Nucleus accumbens (tissue), 56 donors: Measurements from ENCODE around the gene ATP9B.

Source experiments
- DNase-seq, 56 donors: peaks; one replicate each; lab custom pipeline; 2025; lab: John Stamatoyannopoulos, UW

ATP9B gene

DNA sequence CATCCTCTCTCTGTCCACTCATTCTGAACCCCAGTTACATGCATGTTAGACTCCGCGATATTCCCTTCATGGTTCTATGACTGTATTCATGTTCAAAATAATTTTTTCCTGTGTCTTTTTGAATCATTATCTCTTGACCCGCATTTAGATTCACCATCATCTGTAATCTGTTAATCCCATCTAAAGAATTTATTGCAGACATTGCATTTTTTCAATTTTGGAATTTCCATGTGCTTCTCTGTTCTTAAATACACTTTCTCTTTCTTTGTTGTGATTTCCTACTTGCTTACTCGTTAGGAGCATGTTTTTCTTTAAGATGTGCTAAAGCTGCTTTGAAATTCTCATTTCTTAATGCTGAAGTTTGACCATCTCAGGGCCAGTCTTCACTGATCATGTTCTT lies 122.2 kb downstream of the ATP9B start:
- no peak for DNase-seq

DNA sequence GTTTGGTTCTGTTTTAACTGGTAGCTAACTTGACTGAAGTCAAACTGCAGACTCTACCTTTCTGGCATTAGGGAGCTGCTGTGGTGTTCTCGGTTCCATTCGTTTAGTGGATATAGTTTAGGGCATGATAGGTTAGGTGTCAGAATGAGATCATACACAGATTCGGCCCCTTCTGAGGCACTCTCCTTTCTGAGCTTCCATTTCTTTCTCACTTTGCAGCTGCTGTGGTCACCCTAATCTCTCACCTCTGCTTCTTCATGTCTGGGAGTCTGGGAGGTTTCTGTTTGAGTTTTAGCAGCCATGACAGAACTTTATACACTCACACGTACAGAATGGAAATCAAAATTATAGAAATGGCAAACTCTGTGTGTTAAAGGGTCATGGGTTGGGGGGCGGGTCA lies 122.8 kb downstream of the ATP9B start:
- DNase-seq, result no peak

DNA sequence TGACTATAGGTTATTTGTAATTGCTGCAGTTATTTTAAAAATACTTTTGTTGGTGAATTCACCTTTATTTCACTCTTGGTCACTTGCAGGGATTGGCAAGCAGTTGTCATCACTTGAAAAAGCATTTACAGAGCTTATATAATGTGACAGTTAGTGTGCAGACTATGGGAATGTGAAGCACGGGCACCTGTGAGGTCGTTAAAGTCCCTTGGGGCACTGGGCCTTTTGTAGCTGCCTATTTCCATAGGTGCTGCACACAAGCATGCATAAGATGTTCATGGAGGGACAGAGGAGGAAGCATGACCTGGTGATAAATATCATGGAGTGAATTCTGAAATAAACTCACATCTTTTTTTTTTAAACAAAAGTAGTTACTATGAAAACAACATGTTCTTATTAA lies 124.6 kb downstream of the ATP9B start:
- DNase-seq, result no peak

DNA sequence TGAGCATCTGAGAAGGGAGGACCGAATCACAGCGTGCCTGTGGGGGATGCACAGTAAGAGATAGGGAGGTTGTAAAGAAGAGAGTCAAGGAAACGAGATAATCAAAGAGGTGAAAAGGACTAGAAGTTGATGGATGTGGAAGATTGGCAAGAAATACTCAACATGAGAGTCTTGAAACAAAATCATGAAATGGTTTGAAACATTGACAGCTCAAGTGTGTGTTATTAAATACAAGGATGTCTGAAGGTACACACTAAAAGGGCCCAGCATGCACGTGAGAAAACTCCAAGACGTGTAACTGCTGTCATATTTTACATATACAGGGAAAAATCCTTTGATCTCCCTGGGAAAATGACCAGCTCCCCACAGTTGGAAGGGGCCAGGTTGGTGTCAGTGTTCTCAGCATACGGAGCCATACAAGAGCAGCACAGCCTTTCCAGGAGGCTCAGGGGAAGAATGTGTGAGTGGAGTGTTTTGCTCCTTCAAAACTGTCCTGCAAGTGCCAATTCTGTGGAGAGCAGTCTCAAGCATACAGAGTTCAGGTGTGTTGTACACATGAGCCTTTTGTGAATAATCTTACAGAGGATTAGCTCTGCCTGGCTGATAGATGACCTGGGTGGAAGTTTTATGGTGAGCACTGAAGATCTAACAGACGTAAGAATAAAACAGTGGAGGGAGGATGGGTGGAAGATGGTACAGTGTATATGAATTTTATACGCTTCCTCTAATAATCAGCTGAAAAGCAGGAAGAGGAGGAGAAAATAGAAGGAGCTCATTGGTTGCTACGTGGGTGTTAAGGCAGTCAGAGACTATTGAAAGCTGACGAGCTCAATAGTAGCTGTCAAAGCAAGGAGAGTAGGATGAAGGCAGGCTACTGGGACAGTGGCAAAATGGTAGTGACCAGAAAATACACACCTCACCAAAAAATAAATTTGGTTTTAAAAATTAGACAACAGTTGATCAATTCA lies 126.8 kb downstream of the ATP9B start:
- no peak for DNase-seq

DNA sequence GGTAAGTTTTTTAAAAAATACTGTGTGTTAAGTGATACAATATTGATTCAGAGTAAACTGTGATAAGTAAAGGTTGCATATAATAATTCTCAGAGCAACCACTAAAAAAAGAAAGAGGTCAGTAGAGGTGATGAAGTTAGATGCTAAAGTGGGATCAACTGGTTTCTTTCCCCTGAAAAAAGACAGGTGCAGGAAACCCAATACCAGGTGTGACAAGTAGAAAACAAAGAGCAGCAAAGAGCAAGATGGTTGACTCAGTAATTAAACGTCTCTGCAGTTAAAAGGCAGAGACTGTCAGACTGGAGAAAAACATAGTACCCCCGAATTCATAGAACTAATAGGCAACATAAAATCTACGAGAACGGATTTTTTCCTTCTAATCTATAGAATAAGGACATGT lies 128.3 kb downstream of the ATP9B start:
- no peak for DNase-seq

DNA sequence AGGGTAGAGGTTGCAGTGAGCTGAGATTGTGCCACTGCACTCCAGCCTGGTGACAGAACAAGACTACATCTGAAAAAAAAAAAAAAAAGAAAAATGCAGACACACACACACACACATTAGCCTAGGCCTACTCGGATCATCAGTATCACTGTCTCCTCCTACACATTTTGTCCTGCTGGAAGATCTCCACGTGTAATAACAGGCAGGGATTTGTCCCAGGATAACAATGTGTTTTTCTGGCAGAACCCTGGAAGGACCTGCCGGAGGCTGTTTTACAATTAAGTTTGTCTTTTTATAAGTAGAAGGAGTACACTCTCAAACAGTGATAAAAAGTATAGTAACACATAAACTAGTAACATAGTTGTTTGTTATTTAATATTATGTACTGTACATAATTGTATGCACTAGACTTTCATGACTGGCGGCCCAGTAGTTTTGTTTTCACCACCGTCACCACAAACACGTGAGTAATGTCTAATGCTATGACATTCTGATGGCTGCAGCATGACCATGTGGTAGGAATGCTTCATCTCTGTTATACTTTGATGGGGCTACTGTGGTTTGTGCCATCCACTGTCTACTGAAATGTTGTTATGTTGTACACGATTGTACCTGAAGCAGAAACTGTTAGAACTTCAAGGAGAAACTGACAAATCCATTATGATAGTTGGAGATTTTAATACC lies 130.6 kb downstream of the ATP9B start:
- no peak for DNase-seq

DNA sequence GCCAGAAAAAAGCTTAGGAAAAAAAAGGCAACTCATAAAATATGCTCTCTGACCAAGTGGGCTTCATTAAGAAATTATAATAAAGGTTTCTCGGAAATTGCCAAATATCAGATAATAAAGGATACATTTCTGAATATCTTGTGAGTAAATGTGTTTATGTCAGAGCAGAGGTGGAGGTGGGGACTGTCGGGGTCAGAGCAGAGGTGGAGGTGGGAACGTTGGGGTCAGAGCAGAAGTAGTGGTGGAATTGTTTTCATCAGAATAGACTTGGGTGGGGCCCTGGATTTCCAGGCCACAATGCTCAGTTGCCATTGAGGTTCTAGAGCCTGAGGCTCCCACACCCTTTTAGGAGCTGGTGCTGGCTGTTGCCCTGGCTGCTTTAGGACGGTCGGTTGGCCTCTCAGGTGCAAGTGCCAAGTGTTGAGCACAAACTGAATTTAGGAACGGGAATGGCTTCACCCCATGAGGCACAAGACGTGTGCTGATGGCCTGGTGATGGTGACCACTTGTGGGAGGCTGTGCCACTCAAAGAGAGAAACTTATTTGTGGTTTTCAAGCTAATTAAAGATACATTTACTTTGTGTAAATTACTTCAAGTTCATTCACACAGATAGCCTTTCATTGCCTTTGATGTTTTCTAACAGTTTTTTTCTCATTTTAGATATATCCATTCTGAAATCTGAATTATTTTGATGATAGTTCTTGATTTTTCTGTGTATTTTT lies 131.5 kb downstream of the ATP9B start:
- peak in 47 of 56 donors; percentile 14 to 87 (median 49) for DNase-seq

DNA sequence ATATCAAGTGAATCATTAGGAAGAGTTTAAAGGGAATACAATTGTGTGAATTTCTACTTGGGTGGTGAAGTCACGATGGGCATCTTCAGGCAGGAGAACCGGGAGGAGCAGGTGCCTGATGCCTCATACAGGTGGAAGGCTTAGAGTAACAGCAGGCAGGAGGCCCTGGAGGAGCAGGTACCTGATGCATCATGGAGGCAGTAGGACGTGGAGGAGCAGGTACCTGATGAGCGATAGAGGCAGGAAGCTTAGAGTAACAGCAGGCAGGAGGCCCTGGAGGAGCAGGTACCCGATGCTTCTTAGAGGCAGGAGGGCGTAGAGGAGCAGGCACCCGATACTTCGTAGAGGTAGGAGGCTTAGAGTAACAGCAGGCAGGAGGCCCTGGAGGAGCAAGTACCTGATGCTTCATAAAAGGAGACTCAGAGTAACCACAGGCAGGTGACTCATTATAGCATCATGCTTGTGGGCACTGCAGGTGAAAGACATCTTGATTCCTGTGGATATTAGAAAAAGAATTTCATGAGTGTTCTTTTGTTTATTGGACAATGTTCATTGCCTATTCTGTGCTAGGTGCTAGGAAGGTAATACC lies 133.9 kb downstream of the ATP9B start:
- no peak for DNase-seq

DNA sequence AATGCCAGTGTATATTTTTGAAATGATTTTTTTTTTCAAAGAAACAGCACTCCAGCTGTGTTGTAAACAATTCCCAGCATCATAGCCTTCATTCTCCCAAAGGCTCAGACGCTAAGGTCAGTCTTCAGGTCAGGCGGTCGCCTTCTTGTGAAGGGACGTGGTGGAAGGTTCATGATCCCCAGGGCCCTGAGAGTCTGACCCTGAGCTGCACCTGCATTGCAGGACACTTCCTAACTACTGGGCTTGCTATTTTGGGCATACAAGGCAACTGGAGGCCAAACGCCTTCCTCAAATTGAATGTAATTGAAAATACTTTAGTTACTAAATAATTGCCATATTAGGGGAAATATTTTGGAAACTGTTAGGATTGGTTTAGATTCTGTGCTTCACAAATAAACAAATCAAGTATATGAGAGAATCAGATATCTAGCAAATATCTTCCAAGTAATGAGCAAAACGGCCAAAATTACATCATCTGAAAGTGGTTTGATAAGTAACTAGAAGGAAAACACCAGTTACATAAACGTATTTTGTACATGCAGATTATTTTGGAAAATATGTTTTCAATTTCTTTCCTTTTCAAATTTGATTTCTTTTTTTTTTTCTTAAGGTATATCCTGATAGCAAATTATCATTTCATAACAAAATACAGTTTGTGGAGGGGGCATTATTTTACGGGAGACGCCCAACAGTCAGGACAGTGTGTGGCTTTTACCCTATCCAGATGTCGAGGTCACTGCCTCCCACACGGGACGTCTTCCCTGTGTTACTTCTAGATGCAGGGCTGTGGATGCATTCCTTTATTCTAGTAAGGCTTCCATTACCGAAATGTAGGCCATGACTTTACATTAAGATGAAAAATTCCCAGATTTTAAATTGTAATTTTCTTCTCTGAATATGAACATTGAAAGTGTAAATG lies 136.0 kb downstream of the ATP9B start:
- no peak for DNase-seq

DNA sequence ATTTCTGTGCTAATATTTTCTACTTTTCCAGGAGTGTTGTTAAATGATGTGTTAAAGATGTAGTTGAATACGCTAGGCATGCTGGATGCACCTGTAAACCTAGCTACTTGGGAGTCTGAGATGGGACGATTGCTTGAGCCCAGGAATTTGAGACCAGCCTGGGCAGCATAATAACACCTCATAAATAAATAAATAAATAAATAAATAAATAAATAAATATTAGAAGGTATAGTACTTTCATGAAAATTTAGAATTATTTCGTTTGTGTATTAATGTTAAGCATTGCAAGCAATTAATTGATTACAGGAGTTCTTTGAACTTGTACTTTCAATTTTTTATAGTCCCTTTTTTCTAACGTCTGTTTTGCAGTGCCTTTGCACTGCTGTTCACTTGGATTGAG lies 137.2 kb downstream of the ATP9B start:
- no peak for DNase-seq

DNA sequence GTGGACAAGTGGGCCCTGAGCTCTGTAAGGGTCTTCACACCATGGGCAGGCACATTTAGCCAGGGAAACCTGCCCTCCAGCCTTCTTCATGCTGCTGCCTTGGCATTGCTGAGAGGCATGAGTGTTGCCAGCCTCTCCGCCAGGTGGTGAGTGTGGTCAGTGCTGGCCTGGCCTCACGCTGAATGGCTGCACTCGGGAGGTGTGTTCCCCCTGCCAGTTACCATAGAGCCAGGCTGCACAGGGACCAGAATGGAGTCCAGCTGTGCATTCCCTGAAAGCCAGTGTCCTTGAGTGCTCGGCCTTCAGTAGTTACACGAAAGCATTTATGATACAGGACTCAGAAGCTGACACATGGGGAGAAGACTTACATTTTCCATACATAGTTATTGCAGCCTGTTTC lies 139.7 kb downstream of the ATP9B start:
- peak in 1 of 56 donors; percentile 21 for DNase-seq

DNA sequence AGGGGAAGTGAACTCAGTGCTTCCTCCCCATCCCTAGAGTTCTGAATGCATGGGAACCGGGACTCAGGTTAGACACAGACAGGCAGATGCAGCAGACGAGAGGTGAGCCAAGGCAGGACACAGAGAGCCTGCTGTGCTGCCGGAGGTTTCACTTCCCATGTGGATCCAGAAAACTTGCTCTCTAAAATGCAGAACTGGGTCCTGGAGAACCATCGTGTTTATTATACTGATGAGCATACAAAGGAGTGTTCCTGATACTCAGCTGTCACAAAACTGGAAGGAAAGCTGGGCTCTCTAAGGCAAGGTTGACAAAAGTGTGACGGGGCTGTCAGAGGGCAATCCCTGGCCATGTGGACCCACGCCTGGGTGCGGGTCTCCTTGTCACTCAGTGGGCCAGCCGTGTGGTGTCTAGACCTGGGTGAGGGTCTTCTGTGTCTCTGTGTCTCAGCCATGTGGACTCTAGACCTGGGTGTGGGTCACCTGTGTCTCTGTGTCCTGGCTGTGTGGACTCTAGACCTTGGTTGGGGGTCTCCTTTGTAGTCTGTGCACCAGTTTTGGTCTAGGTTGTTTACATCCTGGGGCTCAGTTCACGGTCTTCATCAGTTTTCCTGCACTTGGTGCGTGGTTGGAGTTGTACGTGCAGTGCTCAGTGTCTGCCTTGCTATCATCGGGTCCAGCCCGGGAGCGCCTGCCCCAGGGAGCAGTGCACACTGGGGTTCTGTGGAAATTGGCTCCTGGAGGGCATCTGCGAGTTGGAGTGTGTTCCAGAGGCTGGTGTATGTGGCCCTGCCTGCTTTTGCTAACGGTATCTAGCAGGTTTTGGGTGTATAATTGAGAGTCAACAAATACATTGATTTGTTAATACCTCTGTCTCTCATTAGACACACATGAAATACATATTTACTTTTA lies 141.1 kb downstream of the ATP9B start:
- no peak for DNase-seq

DNA sequence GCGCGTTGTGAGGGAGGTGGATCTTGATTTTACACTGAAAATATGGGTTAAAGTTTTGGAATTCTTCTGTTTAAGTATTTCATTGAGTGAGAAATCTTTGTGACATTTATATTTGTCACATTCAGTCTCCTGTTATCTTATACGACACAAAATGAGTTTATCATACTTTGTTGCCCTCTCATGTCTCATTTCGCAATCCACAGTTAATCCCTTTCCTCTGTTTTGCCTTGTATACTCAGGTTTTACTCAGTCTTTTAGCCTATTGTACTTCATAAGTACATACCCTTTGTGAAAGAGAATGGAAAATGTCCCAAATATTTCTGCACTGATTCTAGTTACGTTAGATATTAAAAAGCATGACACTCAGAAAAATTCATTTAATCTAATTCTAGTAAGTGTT lies 142.7 kb downstream of the ATP9B start:
- DNase-seq, result no peak

DNA sequence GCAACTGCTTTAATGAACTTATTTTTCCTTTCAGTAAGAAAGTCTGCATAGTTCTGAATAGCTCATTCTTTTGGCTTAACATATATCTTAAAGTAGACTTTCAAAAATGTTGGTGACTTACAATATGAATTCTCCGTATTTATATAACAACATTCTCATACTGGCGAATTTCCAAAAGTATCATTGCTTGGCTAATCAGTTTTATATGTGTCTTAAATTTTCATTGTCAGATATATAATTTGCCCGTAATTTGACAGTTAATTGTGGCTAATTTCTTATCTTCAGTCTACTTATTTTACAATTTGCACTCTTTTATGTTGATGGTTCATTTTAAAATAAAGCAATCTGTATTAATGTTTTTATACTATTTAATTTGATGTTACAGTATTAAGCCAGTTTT lies 144.9 kb downstream of the ATP9B start:
- no peak for DNase-seq

DNA sequence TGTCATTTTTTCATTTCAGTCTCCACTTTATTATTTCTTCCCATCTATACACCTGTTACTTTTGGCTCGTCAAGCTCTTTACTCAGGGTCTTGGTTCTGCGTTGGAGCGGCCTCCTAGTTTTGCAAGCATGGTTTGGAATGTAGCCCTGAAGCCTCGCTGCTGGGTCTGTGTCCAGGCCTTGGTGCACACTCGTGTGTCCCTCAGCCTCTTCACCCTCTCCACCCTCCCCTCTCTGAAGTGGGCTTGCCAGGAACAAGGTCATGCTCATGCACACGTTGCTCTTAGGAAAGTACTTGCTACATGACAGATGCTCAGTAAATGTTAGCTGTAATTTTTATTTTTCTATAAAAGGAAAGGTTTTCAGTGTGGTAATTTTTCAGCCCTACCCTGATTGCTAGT lies 147.0 kb downstream of the ATP9B start:
- DNase-seq, result no peak

DNA sequence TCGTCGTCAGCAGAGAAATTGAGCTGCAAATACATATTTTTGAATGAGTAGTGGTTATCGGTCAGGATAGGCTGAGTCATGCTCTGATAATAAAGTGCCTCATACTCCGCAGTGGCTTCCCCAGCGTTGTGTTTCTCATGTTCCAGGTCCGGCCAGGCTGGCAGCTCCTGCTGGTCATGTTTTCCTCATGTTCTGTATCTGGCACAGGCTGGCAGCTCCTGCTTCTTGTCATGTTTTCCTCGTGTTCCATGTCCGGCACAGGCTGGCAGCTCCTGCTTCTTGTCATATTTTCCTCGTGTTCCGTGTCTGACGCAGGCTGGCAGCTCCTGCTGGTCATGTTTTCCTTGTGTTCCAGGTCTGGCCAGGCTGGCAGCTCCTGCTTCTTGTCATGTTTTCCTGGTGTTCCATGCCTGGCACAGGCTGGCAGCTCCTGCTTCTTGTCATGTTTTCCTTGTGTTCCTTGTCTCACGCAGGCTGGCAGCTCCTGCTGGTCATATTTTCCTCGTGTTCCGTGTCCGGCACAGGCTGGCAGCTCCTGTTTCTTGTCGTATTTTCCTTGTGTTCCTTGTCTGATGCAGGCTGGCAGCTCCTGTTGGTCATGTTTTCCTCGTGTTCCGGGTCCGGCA lies 148.9 kb downstream of the ATP9B start:
- peak in 17 of 56 donors; percentile 28 to 83 (median 38) for DNase-seq

DNA sequence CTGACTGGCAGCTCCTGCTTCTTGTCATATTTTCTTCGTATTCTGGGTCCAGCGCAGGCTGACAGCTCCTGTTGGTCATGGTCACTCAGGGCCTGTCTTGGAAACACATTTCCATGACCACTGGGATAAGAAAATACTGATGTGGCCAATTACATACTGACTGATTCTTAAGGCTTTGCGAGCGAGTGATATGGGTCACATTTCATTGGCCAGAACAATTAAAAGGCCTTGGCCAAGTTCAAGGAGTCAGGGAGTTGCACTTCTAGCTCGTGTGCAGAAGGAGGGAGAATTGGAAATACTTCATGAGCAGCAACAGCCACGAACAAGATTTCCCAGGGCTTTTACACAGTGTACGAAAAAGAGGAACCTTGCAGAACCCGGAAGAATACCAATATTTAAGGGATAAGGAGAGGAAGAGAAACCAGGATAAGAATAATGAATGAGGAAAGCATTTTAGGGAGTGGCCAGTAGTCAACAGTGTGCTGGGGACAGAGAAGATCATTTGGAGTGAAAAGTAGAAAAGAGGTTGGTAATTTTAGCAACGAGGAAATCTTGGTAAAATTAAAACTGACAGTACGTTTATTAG lies 149.5 kb downstream of the ATP9B start:
- DNase-seq, result peak in 1 of 56 donors; percentile 38

DNA sequence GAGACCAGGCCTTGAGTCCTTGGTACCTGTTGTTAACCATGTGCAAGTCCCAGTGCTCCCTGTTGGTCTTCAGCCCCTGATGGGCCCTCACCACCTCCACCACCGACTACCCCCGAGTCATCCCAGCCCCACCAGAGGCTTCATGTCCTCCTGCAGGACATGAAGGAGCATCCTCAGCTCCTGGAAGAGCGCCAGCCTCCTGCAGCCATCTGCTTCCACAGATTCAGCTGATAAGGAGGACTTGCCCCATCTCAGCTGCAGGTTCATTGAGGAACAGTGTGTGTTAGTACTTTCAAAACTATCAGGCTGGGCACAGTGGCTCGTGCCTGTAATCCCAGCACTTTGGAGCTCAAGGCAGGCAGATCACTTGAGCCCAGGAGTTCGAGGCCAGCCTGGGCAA lies 151.9 kb downstream of the ATP9B start:
- DNase-seq, result no peak
